ENCODE data around the gene NCOA6.
"Not testable (repeated sequence)": the region's sequence is repeated elsewhere in the genome, so short reads cannot be mapped to it uniquely, and the experiment has no call there.

The NCOA6 gene

DNA sequence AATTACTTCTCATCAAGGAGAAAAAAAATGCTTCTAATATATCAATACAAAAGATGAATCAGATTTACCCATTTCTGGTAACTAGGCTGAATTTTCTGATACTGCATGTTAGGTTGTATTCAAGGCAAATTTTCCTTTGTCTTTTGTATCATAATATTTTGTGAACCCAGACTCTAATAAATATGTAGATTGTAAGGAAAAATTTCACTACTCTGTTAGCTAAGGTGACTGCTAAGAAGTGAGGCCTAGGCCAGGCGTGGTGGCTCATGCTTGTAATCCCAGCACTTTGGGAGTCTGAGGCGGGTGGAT is 108.6 kb downstream of the NCOA6 start:
- no peak for DNase-seq

DNA sequence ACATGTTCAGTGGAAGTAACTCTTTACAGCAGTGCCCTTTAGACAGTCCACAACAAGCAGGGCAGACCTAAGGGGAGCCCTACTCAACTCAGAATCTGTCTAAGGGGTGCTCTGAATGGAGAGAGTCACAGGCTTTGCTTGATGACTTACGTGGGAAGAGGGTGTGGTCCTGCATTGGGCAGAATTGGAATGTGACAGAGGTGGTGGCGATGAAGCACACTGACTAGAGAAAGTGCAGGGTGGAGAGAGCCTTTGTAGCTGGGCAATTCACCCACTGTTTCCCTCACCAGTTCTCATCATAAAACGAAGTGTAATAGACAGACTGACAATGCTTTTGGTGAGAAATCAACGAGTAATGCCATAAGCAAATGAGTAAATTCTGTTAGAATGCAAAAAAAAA is 110.1 kb downstream of the NCOA6 start:
- no peak for DNase-seq

DNA sequence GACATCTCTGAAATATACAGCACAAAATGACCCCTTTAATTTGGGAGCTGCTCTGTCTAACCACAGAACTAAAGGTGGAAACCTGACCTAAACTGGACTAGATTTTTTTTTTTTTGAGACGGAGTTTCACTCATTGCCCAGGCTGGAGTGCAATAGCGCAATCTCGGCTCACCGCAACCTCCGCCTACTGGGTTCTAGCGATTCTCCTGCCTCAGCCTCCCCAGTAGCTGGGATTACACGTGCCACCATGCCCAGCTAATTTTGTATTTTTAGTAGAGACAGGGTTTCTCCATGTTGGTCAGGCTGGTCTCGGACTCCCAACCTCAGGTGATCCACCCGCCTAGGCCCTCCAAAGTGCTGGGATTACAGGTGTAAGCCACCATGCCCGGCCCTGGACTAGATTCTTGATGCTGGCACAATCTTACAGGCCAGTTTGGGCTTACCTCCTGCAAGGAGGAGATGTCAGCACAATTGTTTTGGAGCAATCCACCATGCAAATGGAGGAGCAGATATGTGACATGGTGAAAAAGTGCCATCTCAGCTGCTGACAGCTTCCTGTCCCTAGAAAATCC is 111.4 kb downstream of the NCOA6 start:
- not testable (repeated sequence) for DNase-seq

DNA sequence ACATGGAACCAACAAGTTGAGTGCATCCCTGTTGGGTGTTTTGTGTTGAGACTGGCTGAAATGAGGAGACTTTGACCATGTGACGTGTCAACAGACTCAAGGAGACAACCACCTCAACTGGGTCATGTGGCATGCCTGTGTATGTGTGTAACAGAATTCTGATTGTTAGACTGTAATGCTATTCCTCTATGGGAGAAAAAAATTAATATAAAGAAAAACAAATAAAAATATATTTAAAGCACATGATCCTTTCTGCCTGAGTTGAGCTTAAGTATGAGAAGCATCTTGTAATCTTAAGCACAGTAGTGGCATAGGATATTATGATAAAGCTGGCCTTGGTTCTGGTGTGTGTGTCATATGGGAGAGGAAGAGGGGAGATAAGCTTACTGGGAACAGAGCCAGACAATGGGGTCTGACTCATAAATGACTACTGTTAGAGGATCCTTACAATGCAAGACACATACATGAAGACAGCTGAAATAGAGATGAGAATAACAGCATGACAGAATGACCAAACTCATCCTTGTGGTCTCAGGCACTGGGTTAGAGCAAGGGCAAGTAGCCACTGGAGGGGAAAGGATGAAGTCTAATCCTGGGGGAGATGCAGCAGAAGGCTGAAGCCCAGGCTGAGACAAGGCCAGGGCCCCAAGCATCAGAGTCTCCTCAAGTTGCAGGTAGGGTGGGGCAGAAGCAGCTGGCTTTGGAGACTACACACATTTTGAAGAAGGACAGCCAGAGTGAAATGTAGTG is 112.1 kb downstream of the NCOA6 start:
- no peak for DNase-seq

DNA sequence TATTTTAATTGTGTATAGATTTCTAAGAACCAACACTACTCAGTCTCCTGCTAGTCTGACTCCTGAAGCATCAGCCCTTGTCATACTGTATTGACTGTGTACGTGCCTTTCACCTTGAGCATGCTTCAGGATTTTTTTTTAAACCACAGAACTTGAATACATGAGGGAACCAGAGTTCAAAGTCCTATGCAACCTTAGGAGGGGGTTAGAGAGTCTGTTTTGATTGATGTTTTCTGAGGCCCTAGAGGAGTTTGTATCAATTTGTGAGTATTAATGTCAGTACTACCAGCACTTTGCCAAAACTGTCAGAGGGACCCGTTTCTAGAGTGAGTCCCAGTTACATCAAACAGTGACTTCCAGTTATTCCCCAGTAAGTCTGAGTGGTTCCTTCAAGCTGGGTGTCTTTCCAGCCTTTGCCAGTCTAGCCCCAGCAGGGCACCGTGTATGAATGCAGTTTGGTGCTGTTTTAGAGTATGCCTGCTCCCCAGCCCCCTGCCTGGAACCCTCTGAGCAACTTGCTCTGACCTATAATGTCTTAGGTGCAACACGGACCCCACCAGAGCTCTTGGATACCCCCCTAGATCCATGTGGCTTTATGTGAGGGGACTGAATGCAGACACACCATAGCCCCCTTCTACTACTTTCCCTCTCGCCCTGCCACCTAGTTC is 112.8 kb downstream of the NCOA6 start:
- no peak for DNase-seq

DNA sequence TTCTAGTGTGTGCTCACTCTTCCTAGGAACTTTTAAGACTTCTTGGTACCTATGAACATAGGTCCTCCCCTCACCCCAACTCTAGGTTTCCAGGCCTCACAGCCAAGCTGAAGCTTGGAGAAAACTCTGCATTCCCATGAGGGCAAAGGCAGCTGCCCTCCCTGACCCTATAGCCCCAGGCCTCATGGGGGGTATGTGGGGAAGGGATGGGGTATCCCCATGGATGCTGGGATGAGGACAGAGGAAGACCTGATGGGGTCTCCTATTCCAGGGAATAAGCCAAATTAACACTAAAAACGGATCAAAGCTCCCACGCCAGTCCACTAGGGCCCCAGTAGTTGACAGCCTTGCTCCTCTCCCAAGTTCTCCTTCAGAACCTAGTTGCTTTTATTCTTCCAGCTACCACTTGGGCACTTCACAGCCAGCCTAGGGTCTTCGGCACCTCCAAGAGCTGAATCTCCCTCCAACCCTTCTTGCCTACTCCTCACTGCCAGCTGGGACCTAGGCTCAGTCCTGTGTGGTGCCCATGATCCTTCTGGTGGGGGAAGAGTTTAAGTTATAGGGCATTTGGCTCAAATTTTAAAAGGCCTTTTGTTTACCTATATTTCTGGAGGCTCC is 113.5 kb downstream of the NCOA6 start:
- no peak for DNase-seq

DNA sequence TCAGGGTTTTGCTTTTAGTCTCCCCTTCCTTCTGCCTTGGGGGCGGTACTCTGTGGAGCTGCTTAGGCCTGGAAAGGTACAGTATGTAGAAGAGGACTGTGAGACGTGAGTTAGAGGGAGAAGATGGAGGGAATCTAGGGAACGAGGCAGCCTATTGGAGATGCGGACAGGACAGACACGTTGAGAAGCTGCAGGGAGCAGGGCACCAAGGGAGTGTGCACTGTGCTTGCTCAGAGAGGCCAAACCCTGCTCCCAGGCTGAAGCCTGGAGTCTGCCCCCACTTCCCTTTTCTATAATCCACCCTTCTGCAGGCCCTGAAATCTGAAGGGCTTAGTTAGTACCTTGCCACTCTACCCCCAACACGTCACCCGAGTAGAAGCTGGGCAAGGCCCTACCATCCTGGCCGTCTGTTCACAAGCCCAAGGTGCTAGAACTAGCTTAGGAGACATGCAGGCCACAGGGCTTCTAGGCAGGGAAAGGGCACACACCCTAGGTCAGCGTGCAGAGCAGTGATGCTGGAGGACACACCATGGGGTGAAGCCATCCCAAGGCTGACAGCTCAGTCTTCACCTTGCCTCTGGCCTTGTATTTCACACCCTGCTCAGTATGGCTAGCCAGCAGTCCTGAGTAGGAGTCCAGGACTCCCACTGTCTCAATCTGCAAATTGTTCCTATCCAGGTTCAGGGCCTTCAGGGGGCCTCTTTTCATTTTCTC is 114.4 kb downstream of the NCOA6 start:
- DNase-seq, result no peak

DNA sequence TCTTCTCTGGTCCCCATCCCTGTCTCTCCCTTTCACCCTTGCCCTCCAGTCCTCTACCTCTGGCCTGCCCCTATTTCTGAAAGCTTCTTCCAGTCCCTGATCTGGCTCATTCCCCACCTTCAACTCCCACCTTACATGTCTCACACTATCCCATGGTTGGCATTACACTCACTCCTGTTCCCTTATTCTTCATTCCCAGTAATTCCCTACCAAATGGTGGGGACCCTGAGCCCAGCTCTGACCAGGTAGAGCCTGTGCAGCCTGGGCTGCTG is 114.9 kb downstream of the NCOA6 start:
- DNase-seq, result no peak

DNA sequence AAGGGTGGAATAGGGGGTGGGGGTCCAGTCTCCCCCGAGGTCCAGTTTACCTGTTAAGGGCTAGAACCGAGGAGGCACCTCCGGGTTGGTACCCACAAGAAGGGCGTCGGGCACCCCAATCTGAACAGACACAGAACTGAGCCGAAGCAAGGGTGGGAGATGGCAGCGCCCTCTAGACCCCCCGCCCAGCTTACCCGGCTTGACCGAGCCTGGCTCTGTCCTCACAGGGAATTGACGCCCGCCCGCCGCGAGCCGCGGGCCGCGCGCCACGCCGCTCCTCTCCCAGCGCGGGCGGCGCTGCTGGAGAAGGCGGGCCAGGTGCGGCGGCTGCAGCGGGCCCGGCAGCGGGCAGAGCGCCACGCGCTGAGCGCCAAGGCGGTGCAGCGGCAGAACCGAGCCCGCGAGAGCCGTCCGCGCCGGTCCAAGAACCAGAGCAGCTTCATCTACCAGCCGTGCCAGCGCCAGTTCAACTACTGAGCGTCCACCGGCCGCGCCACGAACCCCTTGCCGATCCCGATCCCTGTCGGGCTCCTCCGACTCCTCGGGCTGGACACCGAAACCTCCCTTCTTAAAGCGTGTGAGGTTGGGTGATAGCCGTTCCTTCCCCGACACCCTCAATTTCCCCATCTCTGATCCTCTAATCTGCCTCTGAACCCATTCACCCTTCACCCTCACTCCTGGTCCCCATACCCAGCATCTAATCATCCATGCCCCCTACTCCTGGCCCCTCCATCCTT is 115.5 kb downstream of the NCOA6 start:
- DNase-seq, result no peak

DNA sequence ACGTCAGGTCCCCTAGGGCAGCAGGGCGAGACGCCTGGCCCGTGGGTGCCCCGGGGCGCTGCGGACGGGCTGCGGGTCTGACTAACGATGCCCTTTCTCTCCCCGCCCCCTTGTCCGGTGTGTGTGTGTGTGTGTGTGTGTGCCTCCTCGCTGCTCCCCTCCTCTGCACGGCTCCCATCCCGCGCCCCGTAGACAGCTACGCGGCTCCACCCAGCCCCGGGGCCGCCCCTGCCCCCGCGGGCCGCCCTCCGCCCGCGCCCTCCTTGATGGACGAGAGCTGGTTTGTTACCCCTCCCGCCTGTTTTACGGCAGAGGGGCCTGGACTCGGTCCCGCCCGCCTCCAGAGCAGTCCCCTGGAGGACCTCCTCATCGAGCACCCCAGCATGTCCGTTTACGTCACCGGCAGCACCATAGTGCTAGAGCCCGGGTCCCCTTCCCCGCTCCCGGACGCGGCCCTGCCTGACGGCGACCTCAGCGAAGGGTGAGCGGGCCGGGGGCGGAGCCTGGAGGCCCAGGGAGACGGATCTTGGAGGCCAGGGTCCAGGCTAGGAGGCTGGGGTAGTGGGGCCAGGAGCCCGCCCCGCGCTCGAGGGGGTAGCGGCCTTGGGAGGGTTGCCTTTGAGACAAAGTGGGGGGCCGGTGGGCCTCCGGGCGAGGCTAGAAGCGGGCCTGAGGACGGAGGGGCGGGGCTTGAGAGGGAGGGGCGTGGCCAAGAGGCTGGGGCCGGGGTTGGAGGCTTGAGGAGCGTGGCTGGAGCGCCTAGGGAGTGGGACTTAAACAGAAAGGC is 116.2 kb downstream of the NCOA6 start:
- DNase-seq, result peak; percentile 52

DNA sequence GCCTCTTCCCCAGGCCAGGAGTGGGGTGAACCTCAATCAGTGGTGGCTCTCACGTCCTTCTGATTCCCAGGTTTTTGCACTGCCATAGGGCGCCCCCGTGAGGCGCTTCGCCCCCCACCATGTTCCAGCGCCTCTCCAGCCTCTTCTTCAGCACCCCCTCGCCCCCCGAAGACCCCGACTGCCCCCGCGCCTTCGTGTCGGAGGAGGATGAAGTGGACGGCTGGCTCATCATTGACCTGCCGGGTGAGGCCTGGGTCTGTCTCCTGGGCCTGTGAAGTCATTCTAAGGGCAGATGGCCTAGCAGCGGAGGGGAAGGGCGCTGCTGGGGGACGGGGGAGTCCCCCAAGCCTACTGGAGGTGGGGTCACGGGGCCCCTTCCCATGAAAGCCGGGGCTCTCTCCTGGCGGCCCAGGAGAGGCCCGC is 116.8 kb downstream of the NCOA6 start:
- no peak for DNase-seq

DNA sequence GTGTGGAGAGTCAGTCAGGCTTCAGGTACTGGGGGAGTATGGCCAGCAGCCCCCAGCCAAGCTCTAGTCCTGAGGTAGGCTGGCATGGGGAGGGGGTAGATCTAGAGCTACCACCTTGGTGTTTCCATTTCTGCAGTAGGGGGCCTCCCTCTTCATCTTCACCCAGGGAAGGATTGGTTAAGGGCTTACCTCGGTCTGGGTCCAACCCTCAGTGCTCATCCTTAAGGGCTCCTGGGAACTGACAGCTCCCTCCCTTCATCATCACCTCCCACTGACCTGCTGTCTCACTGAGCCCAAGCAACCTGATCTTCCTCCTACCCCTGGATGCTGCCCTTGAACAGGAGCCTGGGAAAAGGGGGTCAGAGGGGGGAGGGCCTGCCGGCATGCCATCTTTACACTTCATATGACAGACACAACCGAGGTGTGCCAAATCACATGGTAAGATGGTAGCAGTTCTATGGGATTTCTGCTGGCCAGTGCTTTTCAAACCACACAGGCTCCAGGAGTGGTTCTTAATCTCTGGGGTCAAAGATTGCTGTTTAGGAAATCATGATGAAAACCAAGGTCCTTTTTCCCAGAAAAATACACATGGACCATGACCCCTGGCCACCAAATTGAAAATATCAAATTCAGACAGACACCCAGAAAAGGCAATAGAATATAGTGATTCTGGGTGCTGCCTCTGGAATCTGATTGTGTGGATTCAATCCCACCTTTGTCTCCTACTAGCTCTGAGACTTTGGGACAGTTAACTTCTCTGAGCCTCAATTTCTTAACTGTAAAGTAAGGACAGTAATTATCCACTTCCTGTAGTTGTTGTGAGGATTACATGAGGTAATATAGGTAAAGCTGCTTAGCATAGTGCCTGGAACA is 118.3 kb downstream of the NCOA6 start:
- DNase-seq, result no peak

DNA sequence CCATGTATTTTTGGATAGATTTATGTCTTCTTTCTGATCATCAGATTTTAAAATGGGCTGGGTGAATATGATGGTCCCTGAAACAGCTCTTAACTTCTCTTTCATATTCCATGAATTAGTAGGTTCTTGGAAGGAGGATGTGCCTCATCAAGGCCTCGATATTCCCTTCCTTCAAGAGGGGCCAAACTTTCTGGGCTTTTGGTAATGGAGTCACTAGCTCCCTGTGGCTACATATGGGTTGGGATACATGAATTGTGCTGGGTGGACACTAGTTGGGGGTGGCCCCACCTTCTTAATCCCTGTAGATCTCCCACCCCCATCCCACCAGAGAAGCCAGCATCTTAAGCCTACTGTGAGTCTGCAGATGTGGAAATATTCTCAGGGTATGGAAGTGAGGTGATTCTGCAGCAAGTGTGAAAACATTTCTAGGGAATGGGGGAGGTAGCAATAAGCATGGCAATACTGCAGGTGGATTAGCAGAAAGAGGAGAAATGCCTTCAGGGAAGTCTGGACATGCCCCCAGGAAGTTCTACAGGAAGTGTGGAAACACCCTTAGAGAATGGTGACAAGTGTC is 119.1 kb downstream of the NCOA6 start:
- no peak for DNase-seq

DNA sequence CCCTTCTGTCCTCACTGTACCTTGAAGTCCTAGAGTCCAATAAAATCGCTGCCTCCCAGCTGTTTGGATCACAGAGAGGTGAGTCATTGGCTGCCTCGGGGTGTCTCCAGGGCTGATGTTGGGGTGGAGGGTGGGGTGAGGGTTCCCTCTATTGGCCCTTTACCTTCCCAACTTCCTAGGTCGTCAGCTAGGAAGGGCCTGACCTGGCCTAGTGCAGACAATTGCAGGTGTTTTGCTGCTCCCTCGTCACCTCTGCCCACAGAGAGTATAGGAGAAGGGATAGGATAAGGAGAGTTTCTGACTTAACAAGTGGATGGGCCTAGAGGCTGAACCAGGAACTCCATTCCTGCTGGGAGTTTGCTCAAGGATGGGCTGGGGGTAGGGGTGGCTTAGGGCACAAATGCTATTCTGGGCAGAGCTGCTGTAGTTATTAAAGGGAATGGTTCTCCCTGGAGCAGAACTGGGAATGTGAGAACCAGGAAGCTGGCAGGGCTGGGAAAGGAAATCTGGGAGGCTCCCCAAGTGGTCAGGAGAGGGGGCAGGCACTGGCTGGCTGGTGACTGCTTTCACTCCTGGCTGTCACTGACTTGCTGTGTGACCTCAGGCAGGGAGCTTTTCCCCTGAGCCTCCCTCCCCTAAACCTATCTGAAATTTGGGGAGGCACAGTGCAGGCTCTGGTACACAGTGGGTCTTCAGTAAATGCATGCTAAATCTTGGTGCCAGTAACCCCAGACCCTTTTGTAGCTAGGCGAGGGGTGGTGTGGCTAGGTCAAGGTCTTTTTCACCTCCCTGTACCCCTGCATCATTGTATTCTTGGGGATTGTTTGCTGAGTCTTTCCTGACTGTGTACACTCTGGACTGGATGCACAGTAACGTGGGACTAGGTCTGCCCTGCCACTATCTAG is 119.8 kb downstream of the NCOA6 start:
- DNase-seq, result no peak

DNA sequence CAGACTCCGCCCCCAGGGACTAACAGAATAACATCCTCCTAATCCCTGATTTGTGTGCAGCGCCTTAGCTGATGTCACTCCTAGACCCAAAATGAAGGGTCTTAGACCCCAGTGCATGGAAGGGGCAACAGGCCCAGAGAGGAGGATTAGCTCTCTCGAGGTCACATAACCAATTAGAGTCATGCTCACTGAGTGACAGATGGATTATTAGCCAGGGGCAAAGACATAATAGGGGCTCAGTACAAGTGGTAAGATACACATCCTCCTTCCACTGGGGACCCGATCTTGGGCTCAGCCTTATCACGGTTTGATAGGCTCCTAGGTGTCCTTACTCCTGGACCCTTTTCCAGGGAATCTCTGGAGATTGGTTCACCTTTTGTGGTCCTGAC is 120.4 kb downstream of the NCOA6 start:
- no peak for DNase-seq

DNA sequence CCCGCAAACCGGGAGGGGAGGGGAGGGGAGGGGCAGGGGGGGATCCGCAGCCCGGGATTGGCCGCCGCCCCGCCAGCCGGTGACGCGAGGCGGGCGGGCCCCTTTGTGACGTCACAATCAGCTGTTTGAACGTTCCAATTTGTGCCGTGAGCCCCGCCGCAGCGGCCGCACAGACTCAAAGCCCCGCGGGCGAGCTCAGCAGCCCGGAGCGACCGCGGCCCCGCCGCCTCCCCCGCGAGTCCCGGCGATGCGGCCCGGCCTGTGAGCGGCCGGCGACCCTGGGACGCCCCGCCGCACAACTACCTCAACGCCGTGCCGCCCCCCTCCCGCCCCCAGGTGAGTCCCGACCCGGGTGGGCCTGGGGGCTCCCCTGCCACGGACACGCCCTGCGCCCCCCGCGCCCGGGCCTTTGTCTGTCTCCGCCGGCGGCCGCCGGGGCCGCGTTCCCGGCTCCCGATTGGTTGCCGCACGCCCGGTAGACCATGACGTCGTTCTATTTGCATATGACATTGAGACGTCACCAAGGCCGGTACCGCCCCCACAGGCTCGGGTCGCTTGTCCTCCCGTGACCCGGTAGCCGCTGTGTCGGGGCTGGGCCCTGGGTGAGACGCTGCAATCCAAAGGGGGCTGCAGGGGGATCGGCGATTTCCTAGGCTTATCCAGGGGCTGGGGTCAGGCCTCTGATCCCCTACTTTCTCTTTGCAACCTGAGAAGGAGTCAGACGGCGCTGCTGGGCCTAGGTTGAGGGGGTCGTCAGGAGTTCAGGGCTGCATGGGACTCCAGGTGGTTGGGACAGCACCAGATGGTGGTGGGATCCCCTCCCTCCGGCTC is 121.1 kb downstream of the NCOA6 start, which contains the start of gene TP53INP2:
TSS of gene TP53INP2 (plus strand) at position 168 of the 831 bp plus-strand sequence. CDS start 4,396 bp downstream, outside the sequence.
- DNase-seq, result peak; percentile 86

DNA sequence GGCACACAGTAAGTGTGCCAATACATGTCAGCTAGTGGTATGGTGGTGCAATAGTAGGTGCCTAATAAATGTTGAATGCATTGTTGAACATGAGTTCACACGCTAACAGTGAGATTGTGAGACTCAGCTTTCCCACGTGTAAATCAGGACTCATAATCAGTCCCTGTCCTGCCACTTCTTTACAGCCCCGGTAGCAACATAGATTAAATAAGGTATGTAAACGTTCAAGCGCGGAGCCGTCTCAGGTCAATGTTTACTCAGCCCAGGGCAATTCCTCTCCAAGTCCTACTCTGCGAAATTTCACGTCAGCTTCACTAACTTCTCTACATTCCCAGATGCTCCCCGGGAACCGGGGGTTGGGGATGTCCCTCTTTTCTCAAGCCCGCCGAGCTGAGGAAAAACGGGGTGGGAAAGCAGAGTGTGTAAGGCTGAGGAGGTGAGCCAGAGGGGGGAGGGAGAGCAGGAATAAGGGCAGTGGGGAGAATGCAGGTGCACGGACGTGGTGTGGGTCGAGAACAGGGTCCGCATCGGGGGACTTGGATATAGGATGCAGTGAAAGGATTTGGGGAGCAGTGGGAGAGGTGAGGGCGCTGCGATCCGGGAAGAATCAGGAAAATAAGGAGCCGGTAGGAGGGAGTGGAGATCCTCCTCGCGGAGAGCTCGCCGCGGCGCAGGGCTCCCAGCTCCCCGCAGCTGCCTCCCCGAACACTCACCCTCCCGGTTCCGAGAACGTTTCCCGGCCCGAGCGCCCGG is 121.9 kb downstream of the NCOA6 start:
- DNase-seq, result no peak

DNA sequence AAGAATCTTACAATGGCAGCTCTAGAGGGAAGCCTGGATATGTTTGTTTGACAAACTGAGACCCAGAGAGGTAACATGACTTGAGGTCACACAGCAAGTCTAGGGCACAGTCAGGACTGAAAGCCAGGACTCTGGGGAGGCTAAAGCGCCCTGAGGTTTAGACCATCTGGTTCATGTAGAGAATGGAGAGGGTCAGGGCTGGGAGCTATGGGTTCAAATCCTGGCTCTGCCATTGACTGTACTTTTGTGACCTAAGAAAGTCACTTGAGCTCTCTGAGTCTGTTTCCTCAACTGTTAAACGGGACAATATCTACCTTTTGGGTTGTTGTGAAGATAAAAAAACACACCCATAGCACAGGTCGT is 122.4 kb downstream of the NCOA6 start:
- no peak for DNase-seq

Measured in NCI-H1048 (cell line).